Erythroblast (primary cell): Measurements from ENCODE around the gene TAAR6.

Source experiments
- GATA1 ChIP-seq: IDR thresholded peaks from 2 replicates; pipeline ENCODE4 v1.6.1; 2011; ENCODE audit warnings: low read depth, mild to moderate bottlenecking, control low read depth, low read length, moderate library complexity
- POLR2A ChIP-seq: IDR thresholded peaks from 2 replicates; pipeline ENCODE4 v1.6.1; 2011; ENCODE audit warnings: mild to moderate bottlenecking, low read length

DNA sequence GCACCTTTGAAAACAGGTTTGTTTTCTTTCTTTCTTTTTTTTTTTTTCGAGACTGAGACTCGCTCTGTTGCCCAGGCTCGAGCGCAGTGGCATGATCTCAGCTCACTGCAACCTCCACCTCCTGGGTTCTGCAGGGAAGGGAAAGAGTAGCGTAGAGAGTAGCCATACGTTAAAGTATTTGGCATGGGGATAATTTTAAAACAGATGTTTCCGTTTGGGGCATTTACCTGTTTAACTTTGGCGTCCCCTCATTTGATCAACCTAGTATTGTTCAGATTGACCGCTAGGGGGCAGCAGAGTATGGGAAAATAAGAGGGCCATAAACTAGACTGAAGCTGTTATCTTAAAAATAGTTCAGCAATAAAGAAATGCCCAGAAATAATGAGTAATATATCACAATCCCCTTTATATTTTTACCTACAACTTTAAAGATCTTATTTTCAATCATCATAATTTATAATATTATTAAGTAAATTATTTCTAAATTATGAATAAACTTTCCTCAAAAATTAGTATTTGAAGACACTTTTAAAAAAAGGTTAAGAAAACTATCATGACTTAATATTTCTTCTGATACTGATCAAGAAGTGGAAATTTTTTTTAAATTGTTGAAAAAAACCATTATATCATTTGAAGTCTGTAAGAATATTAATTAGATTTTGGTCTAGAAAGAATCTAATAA lies 39.7 kb upstream of the TAAR6 start:
- TF ChIP-seq POLR2A (no peak), GATA1 (no peak)
